Aorta (tissue), 5 donors: ENCODE measurements around the gene MEX3D. TPM values are rescaled to one million over a fixed set of nuclear protein-coding genes. Genes with fewer than 3 reads are reported as not detected.

Source experiments
- ATAC-seq: fragments of 200-7000 bp; cut with Tn5 transposase; one replicate; pipeline ENCODE4 v1.9.1; 2022; ENCODE audit warnings: moderate library complexity; ENCODE audit not compliant: low FRiP score
- DNase-seq, 2 donors: peaks; one replicate each; pipeline ENCODE4 v3.0.0-alpha.2; 2020
- H3K27ac ChIP-seq, 2 donors: one replicate each; pipeline ENCODE4 v1.5.1; 2013; ENCODE audit warnings: low read length in 2 of 2, mild to moderate bottlenecking in 2 of 2, moderate library complexity in 2 of 2, control low read depth in 1 of 2, inconsistent platforms in 1 of 2, low read depth in 1 of 2
- H3K27me3 ChIP-seq, 2 donors: one replicate each; pipeline ENCODE4 v1.6.1; 2013; ENCODE audit warnings: control low read depth in 1 of 2, low read length in 1 of 2, mild to moderate bottlenecking in 1 of 2, moderate library complexity in 1 of 2; ENCODE audit not compliant: insufficient read depth in 2 of 2, control insufficient read depth in 1 of 2
- H3K36me3 ChIP-seq, 2 donors: one replicate each; pipeline ENCODE4 v1.6.1; 2013; ENCODE audit warnings: control low read depth in 1 of 2, low read length in 1 of 2, mild to moderate bottlenecking in 1 of 2; ENCODE audit not compliant: insufficient read depth in 2 of 2, control insufficient read depth in 1 of 2
- H3K4me1 ChIP-seq, 2 donors: one replicate each; pipeline ENCODE4 v1.6.1; 2013; ENCODE audit warnings: low read length in 2 of 2, control low read depth in 1 of 2, mild to moderate bottlenecking in 1 of 2, moderate library complexity in 1 of 2; ENCODE audit not compliant: insufficient read depth in 2 of 2, control insufficient read depth in 1 of 2
- H3K4me3 ChIP-seq, 2 donors: one replicate each; pipeline ENCODE4 v1.5.1; 2013; ENCODE audit warnings: low read length in 2 of 2, control low read depth in 1 of 2, mild to moderate bottlenecking in 1 of 2
- H3K9me3 ChIP-seq: one replicate; pipeline ENCODE4 v1.6.1; 2013; ENCODE audit warnings: mild to moderate bottlenecking, low read length; ENCODE audit not compliant: control insufficient read depth
- WGBS, 2 donors: extraction: QIAGEN DNeasy Blood & Tissue Kit; methylation state at CpG; one replicate each; pipeline ENCODE4 v1.1.7; 2013; 5-methylcytosine and 5-hydroxymethylcytosine counted together
- intact Hi-C, 2 donors: fragments of 100-400 bp; cut with DNase I; formaldehyde crosslinking; loops; one replicate each; pipeline versions ENCODE4 v1.14.2 to v1.15.0; 2022
- long read RNA-seq, 2 donors: library from polyadenylated mRNA; unstranded; transcript quantifications; one replicate each; pipeline ENCODE4 v2.0.0, GENCODE V29; 2020 to 2021
- polyA plus RNA-seq, 2 donors: library from polyadenylated mRNA; stranded (reverse); fragments of 200-250 nt; gene quantifications; one replicate each; pipeline ENCODE4 v1.2.3, GENCODE V29; 2013
- total RNA-seq, 2 donors: library from RNA; stranded (reverse); fragmentation: NEBNext Ultra II Directional; extraction: Animal tissue kit (Norgen Biotek cat#: 25700); gene quantifications; one replicate each; pipeline ENCODE4 v1.2.1, GENCODE V29; 2021
- donor health status: healthy with polysubstance abuse.
- donor health status: Bipolar disorder and iron deficiency.
- donor health status: DM: no; HTN: no; CAD: no.
- donor health status: DM: no; HTN: no; CAD: no.
- donor health status: DM: yes; HTN: yes; CAD: no.

The MEX3D gene
- 10 to 100 TPM; 16.1 to 20.5 TPM for total RNA-seq
- 1 to 10 TPM; 3.6 to 6.3 TPM for polyA plus RNA-seq
- long read RNA-seq, donor 1, partial matches to known transcripts: 0 of 1 reads
- long read RNA-seq, donor 1, other reads (novel, unspliced or antisense): 1 of 1 reads
- long read RNA-seq, donor 2, partial matches to known transcripts: 0 of 3 reads
- long read RNA-seq, donor 2, other reads (novel, unspliced or antisense): 2 of 3 reads

- intact Hi-C loops: no loop called here
- peak within 1 kb of the TSS; percentile 55 to 84 for H3K4me3 ChIP-seq
- ATAC-seq (peak; percentile 82), DNase-seq (peak; percentile 85 to 91)
- no peaks in the 10 kb centered on the region for H3K4me1 ChIP-seq
- WGBS, 2 donors: 6 to 9% methylated on average over 31 to 63 of the region's 63 CpGs
- no peaks in the 10 kb centered on the region for H3K36me3 ChIP-seq
- no peaks in the 10 kb centered on the region for H3K27me3 ChIP-seq
- no peaks in the 10 kb centered on the region for H3K9me3 ChIP-seq
- H3K27ac ChIP-seq: peak within 1 kb of the TSS in 1 of 2 donors; percentile 12
Measured at GRCh38 chr19:1568320-1569019, at the start of gene MEX3D. MEX3D (minus strand) TSS chr19:1568325; CDS start chr19:1568058, 267 bp downstream.

- H3K9me3 ChIP-seq: no peaks in the 10 kb centered on the region
- H3K27ac ChIP-seq: no peak overlapping the region
- no peak for ATAC-seq
- no peak for DNase-seq
- peaks cover 0 to 8% of the 10 kb centered on the region in 2 donors for H3K36me3 ChIP-seq
- intact Hi-C loops: no loop called here
- H3K4me3 ChIP-seq: no peak overlapping the region
- H3K4me1 ChIP-seq: no peaks in the 10 kb centered on the region
- 79 to 80% methylated on average over 4 of the region's 4 CpGs for WGBS, 2 donors
- H3K27me3 ChIP-seq: no peaks in the 10 kb centered on the region
Measured at GRCh38 chr19:1616875-1617274, 48.8 kb upstream of the MEX3D start.

- no peaks in the 10 kb centered on the region for H3K4me1 ChIP-seq
Measured at GRCh38 chr19:1616396-1616795, 48.3 kb upstream of the MEX3D start.

GRCh38 chr19:1615156-1615765, 47.1 kb upstream of the MEX3D start:
- no peak for ATAC-seq
- H3K36me3 ChIP-seq: peaks cover 0 to 8% of the 10 kb centered on the region in 2 donors
- intact Hi-C loops: no loop called here

More at GRCh38 chr19:1616396-1616795, 48.3 kb upstream of the MEX3D start:
- Histone ChIP-seq H3K27ac (no peak overlapping the region), H3K4me3 (no peak overlapping the region), H3K27me3 (no peaks in the 10 kb centered on the region), H3K9me3 (no peaks in the 10 kb centered on the region), H3K36me3 (peaks cover 0 to 8% of the 10 kb centered on the region in 2 donors)
- no peak for DNase-seq
- intact Hi-C loops: no loop called here
- ATAC-seq: no peak
- WGBS, 2 donors: 75 to 80% methylated on average over 8 of the region's 8 CpGs

GRCh38 chr19:1613808-1614570, 45.9 kb upstream of the MEX3D start:
- no peak overlapping the region for H3K4me3 ChIP-seq
- H3K27me3 ChIP-seq: no peaks in the 10 kb centered on the region
- intact Hi-C loops: no loop called here
- no peaks in the 10 kb centered on the region for H3K9me3 ChIP-seq
- H3K27ac ChIP-seq: no peak overlapping the region
- H3K4me1 ChIP-seq: no peaks in the 10 kb centered on the region
- ATAC-seq (no peak), DNase-seq (no peak)
- H3K36me3 ChIP-seq: peaks cover 0 to 8% of the 10 kb centered on the region in 2 donors
- WGBS, 2 donors: 90 to 91% methylated on average over 28 to 32 of the region's 32 CpGs

More at GRCh38 chr19:1615156-1615765, 47.1 kb upstream of the MEX3D start:
- no peak for DNase-seq
- Histone ChIP-seq H3K9me3 (no peaks in the 10 kb centered on the region), H3K27ac (no peak overlapping the region), H3K4me1 (no peaks in the 10 kb centered on the region), H3K27me3 (no peaks in the 10 kb centered on the region), H3K4me3 (no peak overlapping the region)
- 90 to 91% methylated on average over 39 to 41 of the region's 41 CpGs for WGBS, 2 donors

GRCh38 chr19:1613146-1613545, 45.0 kb upstream of the MEX3D start:
- DNase-seq: no peak
- Histone ChIP-seq H3K4me3 (no peak overlapping the region), H3K27me3 (no peaks in the 10 kb centered on the region), H3K27ac (no peak overlapping the region), H3K4me1 (no peaks in the 10 kb centered on the region), H3K9me3 (no peaks in the 10 kb centered on the region), H3K36me3 (peaks cover 0 to 8% of the 10 kb centered on the region in 2 donors)
- WGBS, 2 donors: 78 to 79% methylated on average over 9 of the region's 9 CpGs
- ATAC-seq: no peak
- intact Hi-C loops: no loop called here

- no peaks in the 10 kb centered on the region for H3K4me1 ChIP-seq
- ATAC-seq: no peak
- intact Hi-C loops: no loop called here
- H3K27ac ChIP-seq: no peak overlapping the region
- H3K9me3 ChIP-seq: no peaks in the 10 kb centered on the region
- 92% methylated on average over 38 to 39 of the region's 39 CpGs for WGBS, 2 donors
- no peaks in the 10 kb centered on the region for H3K27me3 ChIP-seq
- no peak for DNase-seq
- H3K4me3 ChIP-seq: no peak overlapping the region
- H3K36me3 ChIP-seq: peaks cover 0 to 8% of the 10 kb centered on the region in 2 donors
Measured at GRCh38 chr19:1612114-1613086, 44.3 kb upstream of the MEX3D start.

GRCh38 chr19:1611353-1611752, 43.2 kb upstream of the MEX3D start:
- intact Hi-C loops: no loop called here
- H3K36me3 ChIP-seq: peaks cover 0 to 8% of the 10 kb centered on the region in 2 donors
- 90% methylated on average over 15 of the region's 15 CpGs for WGBS, 2 donors

More at GRCh38 chr19:1611353-1611752, 43.2 kb upstream of the MEX3D start:
- no peak for ATAC-seq
- no peak for DNase-seq
- Histone ChIP-seq H3K27me3 (no peaks in the 10 kb centered on the region), H3K4me3 (no peak overlapping the region), H3K4me1 (no peaks in the 10 kb centered on the region), H3K27ac (no peak overlapping the region), H3K9me3 (no peaks in the 10 kb centered on the region)
